Stimulated activated CD8-positive, alpha-beta memory T cell treated with anti-CD3 and anti-CD28 coated beads, Interleukin-15, amount 100 ng/mL, for 4 hours (primary cell): ENCODE measurements around the gene STEAP1B.

Experiments
- DNase-seq, 2 donors: peaks; one replicate each; pipeline ENCODE4 v3.0.0-alpha.2; 2020; ENCODE audit warnings: low read depth in 2 of 2

Gene STEAP1B

GRCh38 chr7:22432203-22432718, 67.7 kb downstream of the STEAP1B start:
- no peak for DNase-seq

GRCh38 chr7:22430457-22430856, 69.5 kb downstream of the STEAP1B start:
- DNase-seq, result no peak

GRCh38 chr7:22429386-22429785, 70.6 kb downstream of the STEAP1B start:
- DNase-seq, result no peak

- DNase-seq, result no peak
Measured at GRCh38 chr7:22427855-22428254, 72.1 kb downstream of the STEAP1B start.

GRCh38 chr7:22427104-22427503, 72.9 kb downstream of the STEAP1B start:
- DNase-seq, result no peak

- no peak for DNase-seq
Measured at GRCh38 chr7:22426463-22427094, 73.4 kb downstream of the STEAP1B start.

GRCh38 chr7:22425361-22425760, 74.6 kb downstream of the STEAP1B start:
- no peak for DNase-seq

GRCh38 chr7:22422831-22423615, 77.0 kb downstream of the STEAP1B start:
- DNase-seq, result no peak

- DNase-seq, result no peak
Measured at GRCh38 chr7:22420973-22421635, 78.9 kb downstream of the STEAP1B start.

- DNase-seq, result no peak
Measured at GRCh38 chr7:22420008-22420407, 80.0 kb downstream of the STEAP1B start.

GRCh38 chr7:22419488-22419887, 80.5 kb downstream of the STEAP1B start:
- DNase-seq, result no peak

- no peak for DNase-seq
Measured at GRCh38 chr7:22418251-22419046, 81.5 kb downstream of the STEAP1B start.

- no peak for DNase-seq
Measured at GRCh38 chr7:22417841-22418240, 82.1 kb downstream of the STEAP1B start.

- DNase-seq, result no peak
Measured at GRCh38 chr7:22417349-22417748, 82.6 kb downstream of the STEAP1B start.

- no peak for DNase-seq
Measured at GRCh38 chr7:22414424-22414823, 85.6 kb downstream of the STEAP1B start.

- DNase-seq, result no peak
Measured at GRCh38 chr7:22413211-22413610, 86.8 kb downstream of the STEAP1B start.

- DNase-seq, result no peak
Measured at GRCh38 chr7:22411977-22412693, 87.9 kb downstream of the STEAP1B start.

- no peak for DNase-seq
Measured at GRCh38 chr7:22406715-22407114, 93.3 kb downstream of the STEAP1B start.

- DNase-seq, result no peak
Measured at GRCh38 chr7:22404421-22405023, 95.5 kb downstream of the STEAP1B start.

GRCh38 chr7:22403344-22403743, 96.6 kb downstream of the STEAP1B start:
- no peak for DNase-seq

- DNase-seq, result no peak
Measured at GRCh38 chr7:22402250-22402649, 97.7 kb downstream of the STEAP1B start.
